ENCODE data around the gene TUFT1. TPM values are rescaled to one million over a fixed set of nuclear protein-coding genes. Genes with fewer than 3 reads are reported as not detected.

Gene TUFT1
- polyA plus RNA-seq, 3 donors: 1.5 to 1.7 (median 1.6) TPM

- Mint-ChIP-seq H3K4me3 (no peak overlapping the region), H3K27ac (no peak overlapping the region), H3K27me3 (ENCODE audit: low read depth in 3 of 3) (peaks cover 9 to 15% (median 14%) of the 10 kb centered on the region in 3 donors), H3K9me3 (peaks cover 0 to 2% (median 0%) of the 10 kb centered on the region in 7 donors), H3K36me3 (no peaks in the 10 kb centered on the region), H3K4me1 (no peaks in the 10 kb centered on the region)
- WGBS (ENCODE audit: insufficient coverage): 97% methylated on average over 9 of the region's 10 CpGs
- Histone ChIP-seq H3K27ac (ENCODE audit: low read depth in 1 of 2, low read length in 2 of 2) (no peak overlapping the region), H2AFZ (ENCODE audit: insufficient read depth, low read depth, low read length, poor library complexity, severe bottlenecking) (no peak overlapping the region), H3K4me1 (ENCODE audit: control insufficient read depth in 1 of 2, insufficient read depth in 2 of 2, low read length in 2 of 2) (no peaks in the 10 kb centered on the region), H3K9me3 (replicated peaks in 1 of 2; ENCODE audit: control insufficient read depth in 1 of 2, insufficient read depth in 1 of 2, low read length in 2 of 2) (no peaks in the 10 kb centered on the region), H3K27me3 (ENCODE audit: control insufficient read depth in 2 of 2, insufficient read depth in 2 of 2, low read length in 2 of 2) (no peaks in the 10 kb centered on the region), H3K4me2 (replicated peaks; ENCODE audit: extremely low read depth, low read length, poor library complexity, severe bottlenecking) (no peak overlapping the region), H3K36me3 (replicated peaks in 1 of 2; ENCODE audit: control insufficient read depth in 1 of 2, insufficient read depth in 2 of 2, low read length in 2 of 2) (no peaks in the 10 kb centered on the region), H3K79me2 (ENCODE audit: insufficient read depth, low read length) (no peaks in the 10 kb centered on the region), H4K20me1 (ENCODE audit: insufficient read depth, low read length) (no peaks in the 10 kb centered on the region), H3K9ac (ENCODE audit: insufficient read depth, low read length, poor library complexity, severe bottlenecking) (no peak overlapping the region), H3K4me3 (replicated peaks in 1 of 3; ENCODE audit: low read depth in 2 of 3, low read length in 3 of 3) (no peak overlapping the region)
- TF ChIP-seq CTCF (IDR thresholded peaks at IDR 0.05): no peak
- no peak for DNase-seq
- intact Hi-C loops (cut with micrococcal nuclease): loop anchor here (2.0 to 10.0 kb wide), 2 partner anchors 89 to 201 kb away; no protein-coding TSS in a partner anchor
Observed at GRCh38 chr1:151533870-151534269, 6.2 kb upstream of the TUFT1 start.

- DNase-seq: peak; percentile 62 to 70 (median 68)
- Histone ChIP-seq H3K4me3 (replicated peaks in 1 of 3; ENCODE audit: low read depth in 2 of 3, low read length in 3 of 3) (no peak overlapping the region), H3K36me3 (replicated peaks in 1 of 2; ENCODE audit: control insufficient read depth in 1 of 2, insufficient read depth in 2 of 2, low read length in 2 of 2) (no peaks in the 10 kb centered on the region), H3K27me3 (ENCODE audit: control insufficient read depth in 2 of 2, insufficient read depth in 2 of 2, low read length in 2 of 2) (no peaks in the 10 kb centered on the region), H3K27ac (ENCODE audit: low read depth in 1 of 2, low read length in 2 of 2) (no peak overlapping the region), H4K20me1 (ENCODE audit: insufficient read depth, low read length) (no peaks in the 10 kb centered on the region), H3K4me2 (replicated peaks; ENCODE audit: extremely low read depth, low read length, poor library complexity, severe bottlenecking) (no peak overlapping the region), H3K9me3 (replicated peaks in 1 of 2; ENCODE audit: control insufficient read depth in 1 of 2, insufficient read depth in 1 of 2, low read length in 2 of 2) (no peaks in the 10 kb centered on the region), H3K79me2 (ENCODE audit: insufficient read depth, low read length) (no peaks in the 10 kb centered on the region), H2AFZ (ENCODE audit: insufficient read depth, low read depth, low read length, poor library complexity, severe bottlenecking) (no peak overlapping the region), H3K9ac (ENCODE audit: insufficient read depth, low read length, poor library complexity, severe bottlenecking) (no peak overlapping the region), H3K4me1 (ENCODE audit: control insufficient read depth in 1 of 2, insufficient read depth in 2 of 2, low read length in 2 of 2) (peaks cover 7% of the 10 kb centered on the region in 2 donors)
- 40% methylated on average over 5 of the region's 12 CpGs for WGBS (ENCODE audit: insufficient coverage)
- H3K4me3 Mint-ChIP-seq: no peak overlapping the region
- TF ChIP-seq CTCF (IDR thresholded peaks at IDR 0.05): peak; percentile 91
- H3K4me1 Mint-ChIP-seq: peaks cover 7% of the 10 kb centered on the region
- peaks cover 0 to 2% (median 0%) of the 10 kb centered on the region in 7 donors for H3K9me3 Mint-ChIP-seq
- H3K27me3 Mint-ChIP-seq (ENCODE audit: low read depth in 3 of 3): peaks cover 9 to 15% (median 14%) of the 10 kb centered on the region in 3 donors
- intact Hi-C loops (cut with micrococcal nuclease): loop anchor here (2.0 to 10.0 kb wide), 3 partner anchors 90 to 303 kb away; partner anchors contain the start of gene C2CD4D (in 1 of the 2)
- no peak overlapping the region for H3K27ac Mint-ChIP-seq
- no peaks in the 10 kb centered on the region for H3K36me3 Mint-ChIP-seq
Observed at GRCh38 chr1:151534662-151535278, 5.3 kb upstream of the TUFT1 start.

Data from CD14-positive monocyte (primary cell).